ENCODE measurements around the gene ATG10. TPM values are rescaled to one million over a fixed set of nuclear protein-coding genes. Genes with fewer than 3 reads are reported as not detected.

ATG10 gene
- total and polyA plus RNA-seq, 11 donors: 2.7 to 10.7 (median 5.7) TPM

- 72 to 81% (median 79%) methylated on average over 2 of the region's 2 CpGs for WGBS, 4 donors
- H3K4me1 ChIP-seq: peaks cover 0 to 8% (median 0%) of the 10 kb centered on the region in 12 donors
- no peaks in the 10 kb centered on the region for H3K9me3 ChIP-seq
- ATAC-seq: no peak
- H3K27me3 ChIP-seq: no peaks in the 10 kb centered on the region
- intact Hi-C loops (cut with DNase I): no loop called here
- H3K27ac ChIP-seq: no peak overlapping the region
- TF ChIP-seq POLR2A (IDR thresholded peaks at IDR 0.05) (no peak), CTCF (IDR thresholded peaks at IDR 0.05) (no peak)
- DNase-seq: no peak
- H3K4me3 ChIP-seq: no peak overlapping the region
- no peaks in the 10 kb centered on the region for H3K36me3 ChIP-seq
Observed at GRCh38 chr5:82291420-82291819, 319.6 kb downstream of the ATG10 start.

GRCh38 chr5:82295144-82295543 is 323.3 kb downstream of the ATG10 start:
- Histone ChIP-seq H3K4me1 (peaks cover 0 to 13% (median 0%) of the 10 kb centered on the region in 12 donors), H3K9me3 (no peaks in the 10 kb centered on the region), H3K4me3 (no peak overlapping the region), H3K27ac (no peak overlapping the region), H3K36me3 (no peaks in the 10 kb centered on the region), H3K27me3 (no peaks in the 10 kb centered on the region)
- TF ChIP-seq CTCF (IDR thresholded peaks at IDR 0.05) (no peak), POLR2A (IDR thresholded peaks at IDR 0.05) (no peak)
- intact Hi-C loops (cut with DNase I): no loop called here
- DNase-seq (no peak), ATAC-seq (no peak)

- Histone ChIP-seq H3K36me3 (no peaks in the 10 kb centered on the region), H3K27ac (no peak overlapping the region), H3K4me3 (no peak overlapping the region), H3K9me3 (no peaks in the 10 kb centered on the region), H3K27me3 (no peaks in the 10 kb centered on the region), H3K4me1 (peaks cover 0 to 11% (median 0%) of the 10 kb centered on the region in 12 donors)
- no peak for ATAC-seq
- WGBS, 4 donors: 78 to 87% (median 82%) methylated on average over 2 of the region's 2 CpGs
- no peak for DNase-seq
- TF ChIP-seq POLR2A (IDR thresholded peaks at IDR 0.05) (no peak), CTCF (IDR thresholded peaks at IDR 0.05) (no peak)
- intact Hi-C loops (cut with DNase I): no loop called here
Observed at GRCh38 chr5:82295959-82296531, 324.2 kb downstream of the ATG10 start.

DNA sequence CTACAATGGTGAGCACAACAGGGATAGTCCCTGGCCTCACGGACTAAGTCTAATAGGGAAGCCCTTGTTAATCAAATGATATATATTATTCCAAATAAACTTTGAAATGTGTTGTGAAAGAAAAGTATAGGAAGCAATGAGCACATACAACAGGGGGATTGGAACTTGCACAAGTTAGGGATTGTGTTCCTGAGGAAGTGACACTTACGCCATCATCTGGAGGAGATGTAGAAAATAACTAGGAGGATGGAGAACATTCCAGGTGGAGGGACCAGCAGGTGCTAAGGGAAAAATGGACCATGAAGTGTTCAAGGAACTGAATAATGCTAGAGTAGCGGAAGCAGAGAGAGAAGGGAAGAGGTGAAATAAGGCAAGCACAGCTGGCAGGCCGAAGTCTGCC is 325.1 kb downstream of the ATG10 start:
- Histone ChIP-seq H3K36me3 (no peaks in the 10 kb centered on the region), H3K4me3 (no peak overlapping the region), H3K4me1 (peaks cover 0 to 7% (median 0%) of the 10 kb centered on the region in 12 donors), H3K27ac (no peak overlapping the region), H3K27me3 (no peaks in the 10 kb centered on the region), H3K9me3 (no peaks in the 10 kb centered on the region)
- DNase-seq: no peak
- TF ChIP-seq POLR2A (IDR thresholded peaks at IDR 0.05) (no peak), CTCF (IDR thresholded peaks at IDR 0.05) (no peak)
- WGBS, 4 donors: 90 to 94% (median 92%) methylated on average over 4 of the region's 4 CpGs
- no peak for ATAC-seq
- intact Hi-C loops (cut with DNase I): no loop called here

All from heart left ventricle (tissue), 16 donors.